ENCODE data around the gene ATP8B3.

DNA sequence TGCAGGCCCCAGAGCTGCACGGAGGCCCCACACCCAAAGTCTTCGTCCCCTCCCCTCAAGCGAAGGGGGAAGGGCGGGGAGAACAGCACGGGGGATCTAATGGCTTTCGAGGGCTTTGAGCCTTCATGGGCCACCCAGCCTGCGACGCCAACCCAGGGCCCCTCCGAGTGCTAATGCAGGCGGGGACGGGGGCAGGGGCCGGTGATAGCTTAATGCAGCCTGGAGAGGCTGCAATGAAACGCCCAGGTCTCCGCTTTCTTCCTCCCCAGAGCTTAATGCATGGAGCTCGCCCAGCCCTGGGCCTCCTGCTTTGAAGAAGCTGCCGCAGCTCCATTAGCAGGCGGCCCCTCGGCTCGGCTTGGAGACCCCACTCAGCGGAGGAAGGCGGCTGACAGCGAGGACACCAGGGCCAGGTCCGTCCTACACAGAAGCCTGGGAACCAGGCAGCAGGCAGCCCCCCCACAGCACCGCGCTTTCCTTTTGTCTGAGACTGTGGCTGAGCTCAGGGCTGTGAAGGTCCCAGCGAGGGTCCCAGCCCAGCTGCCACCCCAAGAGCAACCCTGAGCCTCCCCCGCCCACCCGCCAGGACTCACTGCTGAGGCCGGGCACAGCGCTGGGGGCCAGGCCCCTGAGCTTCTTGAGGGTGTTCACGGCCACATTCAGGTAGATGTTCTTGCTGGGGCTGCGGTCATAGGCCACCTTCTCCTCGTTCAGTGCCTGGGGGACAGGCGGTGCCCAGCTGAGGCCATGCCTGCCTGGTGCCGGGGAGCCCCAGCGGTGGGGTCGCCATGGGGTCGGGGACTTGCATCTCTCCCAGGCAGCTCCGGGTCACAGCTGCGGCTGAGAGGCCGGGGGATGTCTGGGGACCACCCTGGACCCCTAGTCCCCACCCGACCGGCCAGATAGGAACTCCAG, 7.5 kb upstream of the ATP8B3 start:
- TF ChIP-seq POLR2AphosphoS5 (IDR thresholded peaks at IDR 0.05; ENCODE audit: low read depth, low read length) (no peak), TAF1 (IDR thresholded peaks at IDR 0.05; ENCODE audit: low read depth, low read length) (no peak), POU2F2 (IDR thresholded peaks at IDR 0.05; ENCODE audit: low read depth, low read length) (no peak), POLR2A (IDR thresholded peaks at IDR 0.05; ENCODE audit: low read depth, low read length) (no peak), PAX5 (IDR thresholded peaks at IDR 0.05; ENCODE audit: insufficient read depth, low read length, severe bottlenecking) (no peak)
